HG03571 (cell line): ENCODE measurements around the gene MLANA.
"Not testable (repeated sequence)": the region's sequence is repeated elsewhere in the genome, so short reads cannot be mapped to it uniquely, and the experiment has no call there.

Source experiments
- ATAC-seq: cut with Tn5 transposase; IDR thresholded peaks from one replicate; pipeline ENCODE4 v1.9.1; 2021; ENCODE audit not compliant: unreplicated experiment

The MLANA gene

GRCh38 chr9:5869315-5870019 lies 21.2 kb upstream of the MLANA start:
- no peak for ATAC-seq

- no peak for ATAC-seq
Measured at GRCh38 chr9:5870020-5870339, 20.7 kb upstream of the MLANA start.

GRCh38 chr9:5870691-5871090 lies 20.0 kb upstream of the MLANA start:
- no peak for ATAC-seq

GRCh38 chr9:5871785-5872184 lies 18.9 kb upstream of the MLANA start:
- ATAC-seq = no peak

GRCh38 chr9:5872511-5872910 lies 18.2 kb upstream of the MLANA start:
- no peak for ATAC-seq

- ATAC-seq = no peak
Measured at GRCh38 chr9:5873439-5873838, 17.2 kb upstream of the MLANA start.

GRCh38 chr9:5874048-5874447 lies 16.6 kb upstream of the MLANA start:
- no peak for ATAC-seq

GRCh38 chr9:5876026-5876425 lies 14.7 kb upstream of the MLANA start:
- no peak for ATAC-seq

GRCh38 chr9:5876711-5877110 lies 14.0 kb upstream of the MLANA start:
- ATAC-seq = no peak

GRCh38 chr9:5879419-5880181 lies 11.1 kb upstream of the MLANA start:
- ATAC-seq = no peak

GRCh38 chr9:5882244-5883012 lies 8.3 kb upstream of the MLANA start:
- not testable (repeated sequence) for ATAC-seq

GRCh38 chr9:5884191-5884590 lies 6.5 kb upstream of the MLANA start:
- no peak for ATAC-seq

- ATAC-seq = peak; percentile 85
Measured at GRCh38 chr9:5886114-5886939, 4.4 kb upstream of the MLANA start.

GRCh38 chr9:5892456-5893133 lies 1.9 kb downstream of the MLANA start:
- ATAC-seq = no peak

GRCh38 chr9:5893134-5893505 lies 2.4 kb downstream of the MLANA start:
- no peak for ATAC-seq

- ATAC-seq = no peak
Measured at GRCh38 chr9:5893591-5894236, 3.0 kb downstream of the MLANA start.

- no peak for ATAC-seq
Measured at GRCh38 chr9:5894237-5894959, 3.7 kb downstream of the MLANA start.

- no peak for ATAC-seq
Measured at GRCh38 chr9:5895782-5896181, 5.1 kb downstream of the MLANA start.

- ATAC-seq = no peak
Measured at GRCh38 chr9:5896863-5897262, 6.2 kb downstream of the MLANA start.
